ENCODE data around the gene CKS1B. TPM values are rescaled to one million over a fixed set of nuclear protein-coding genes. Genes with fewer than 3 reads are reported as not detected.

Gene CKS1B
- 23.2 and 23.3 TPM in 2 replicates for total RNA-seq

DNA sequence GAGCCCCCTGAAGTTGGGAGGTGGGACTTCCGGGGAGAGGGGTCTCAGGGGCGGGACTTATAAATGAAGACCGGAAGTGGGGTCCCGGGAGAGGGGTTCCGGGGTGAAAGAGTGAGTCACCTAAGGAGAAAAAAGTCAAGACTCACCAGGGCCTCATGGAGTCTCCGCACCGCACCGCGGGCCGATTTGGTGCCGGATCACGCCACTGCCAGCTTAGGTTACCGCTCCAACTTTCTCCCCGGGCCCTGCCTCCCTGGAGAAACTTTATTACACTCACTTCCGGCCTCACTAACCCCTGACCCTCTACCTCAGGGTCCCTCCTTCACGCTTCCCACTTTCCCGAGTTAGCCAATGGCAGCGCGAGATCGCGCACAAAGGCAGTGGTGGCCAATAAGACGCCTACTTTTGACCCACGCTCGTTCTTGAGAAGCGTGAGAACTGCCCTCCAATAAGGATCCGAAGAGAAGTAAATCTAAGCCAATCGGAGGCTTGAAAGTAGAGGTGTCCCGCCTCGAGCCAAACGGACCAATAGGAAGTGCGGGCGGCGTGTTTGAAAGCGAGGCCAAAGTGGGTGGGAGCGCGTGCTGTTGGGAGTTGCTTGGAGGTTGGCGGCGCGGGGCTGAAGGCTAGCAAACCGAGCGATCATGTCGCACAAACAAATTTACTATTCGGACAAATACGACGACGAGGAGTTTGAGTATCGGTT is at the start of gene CKS1B:
CKS1B (plus strand) TSS at position 580 of the 706 bp plus-strand sequence; CDS start at position 645, 65 bp downstream.
- H3K27me3 ChIP-seq (ENCODE audit: insufficient read depth, low read length), result no peaks in the 10 kb centered on the region
- H3K36me3 ChIP-seq (ENCODE audit: insufficient read depth, low read length), result peaks cover 9% of the 10 kb centered on the region
- peaks cover 48% of the 10 kb centered on the region for H3K4me1 ChIP-seq (ENCODE audit: insufficient read depth, low read length)
- peak within 1 kb of the TSS; percentile 79 for H3K4me3 ChIP-seq (ENCODE audit: insufficient read depth, low read length)
- H2AFZ ChIP-seq (ENCODE audit: low read length), result peak within 1 kb of the TSS; percentile 89
- peak; percentile 97 for DNase-seq (ENCODE audit: insufficient read length, low spot score, missing footprints)
- H3K4me2 ChIP-seq (ENCODE audit: insufficient read depth, low read length), result peak within 1 kb of the TSS; percentile 99
- H3K27ac ChIP-seq (ENCODE audit: low read depth, low read length), result peak within 1 kb of the TSS; percentile 97
- TF ChIP-seq, protein P1, sequence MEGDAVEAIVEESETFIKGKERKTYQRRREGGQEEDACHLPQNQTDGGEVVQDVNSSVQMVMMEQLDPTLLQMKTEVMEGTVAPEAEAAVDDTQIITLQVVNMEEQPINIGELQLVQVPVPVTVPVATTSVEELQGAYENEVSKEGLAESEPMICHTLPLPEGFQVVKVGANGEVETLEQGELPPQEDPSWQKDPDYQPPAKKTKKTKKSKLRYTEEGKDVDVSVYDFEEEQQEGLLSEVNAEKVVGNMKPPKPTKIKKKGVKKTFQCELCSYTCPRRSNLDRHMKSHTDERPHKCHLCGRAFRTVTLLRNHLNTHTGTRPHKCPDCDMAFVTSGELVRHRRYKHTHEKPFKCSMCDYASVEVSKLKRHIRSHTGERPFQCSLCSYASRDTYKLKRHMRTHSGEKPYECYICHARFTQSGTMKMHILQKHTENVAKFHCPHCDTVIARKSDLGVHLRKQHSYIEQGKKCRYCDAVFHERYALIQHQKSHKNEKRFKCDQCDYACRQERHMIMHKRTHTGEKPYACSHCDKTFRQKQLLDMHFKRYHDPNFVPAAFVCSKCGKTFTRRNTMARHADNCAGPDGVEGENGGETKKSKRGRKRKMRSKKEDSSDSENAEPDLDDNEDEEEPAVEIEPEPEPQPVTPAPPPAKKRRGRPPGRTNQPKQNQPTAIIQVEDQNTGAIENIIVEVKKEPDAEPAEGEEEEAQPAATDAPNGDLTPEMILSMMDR (IDR thresholded peaks at IDR 0.05; ENCODE audit: extremely low read depth, low read depth, low read length), result no peak
- peaks cover 4% of the 10 kb centered on the region for H4K20me1 ChIP-seq (ENCODE audit: insufficient read depth, low read length)
- no peaks in the 10 kb centered on the region for H3K9me3 ChIP-seq (ENCODE audit: low read depth, low read length)
- H3K79me2 ChIP-seq (ENCODE audit: insufficient read depth, low read length), result peaks cover 47% of the 10 kb centered on the region

DNA sequence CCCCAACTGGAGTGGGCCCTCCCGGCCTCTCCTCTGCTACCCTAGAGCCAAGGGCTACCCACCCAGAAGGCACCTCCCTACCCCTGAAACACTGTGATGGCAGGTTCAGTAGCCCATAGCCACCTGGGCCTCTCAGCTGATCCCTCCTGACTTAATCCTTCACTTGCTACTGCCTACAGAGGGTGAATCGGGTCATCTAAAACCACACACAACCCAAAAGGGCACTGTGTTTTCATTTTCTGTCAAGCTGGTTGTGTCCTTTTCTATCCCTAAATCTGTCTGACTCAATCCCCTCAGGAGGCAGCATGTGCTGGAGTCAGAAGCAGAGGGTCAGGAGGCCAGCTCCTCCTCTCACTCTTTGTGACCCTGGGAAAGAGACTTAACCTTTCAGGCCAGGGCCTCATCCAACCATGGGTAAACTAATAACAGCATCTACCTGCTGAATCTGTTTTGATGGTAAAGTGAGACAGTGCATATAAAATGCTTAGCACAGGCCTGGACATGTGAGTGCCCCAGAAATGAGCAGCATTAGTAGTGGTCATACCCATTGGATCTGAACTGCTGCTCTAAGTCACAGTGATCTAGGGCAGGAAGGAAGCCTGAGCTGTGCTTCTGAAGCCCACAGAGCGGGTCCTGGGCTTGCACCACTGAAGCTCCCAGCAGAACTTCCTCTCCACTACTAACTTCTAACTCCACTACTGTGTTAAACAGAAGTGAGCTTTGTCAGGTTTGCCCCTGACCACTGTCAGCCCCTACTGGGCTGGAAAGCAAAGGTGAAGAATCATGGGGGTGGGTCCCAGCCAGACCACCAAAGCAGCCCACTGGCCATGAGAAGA is 48.9 kb upstream of the CKS1B start:
- Histone ChIP-seq H3K79me2 (ENCODE audit: insufficient read depth, low read length) (no peaks in the 10 kb centered on the region), H3K4me3 (ENCODE audit: insufficient read depth, low read length) (no peak overlapping the region), H3K27me3 (ENCODE audit: insufficient read depth, low read length) (no peaks in the 10 kb centered on the region), H3K36me3 (ENCODE audit: insufficient read depth, low read length) (peaks cover 30% of the 10 kb centered on the region), H3K4me2 (ENCODE audit: insufficient read depth, low read length) (no peak overlapping the region), H3K27ac (ENCODE audit: low read depth, low read length) (no peak overlapping the region), H3K9me3 (ENCODE audit: low read depth, low read length) (no peaks in the 10 kb centered on the region), H3K4me1 (ENCODE audit: insufficient read depth, low read length) (no peaks in the 10 kb centered on the region), H2AFZ (ENCODE audit: low read length) (no peak overlapping the region), H4K20me1 (ENCODE audit: insufficient read depth, low read length) (no peaks in the 10 kb centered on the region)
- DNase-seq (ENCODE audit: insufficient read length, low spot score, missing footprints), result peak; percentile 21
- TF ChIP-seq, protein P1 (IDR thresholded peaks at IDR 0.05; ENCODE audit: extremely low read depth, low read depth, low read length), result no peak

DNA sequence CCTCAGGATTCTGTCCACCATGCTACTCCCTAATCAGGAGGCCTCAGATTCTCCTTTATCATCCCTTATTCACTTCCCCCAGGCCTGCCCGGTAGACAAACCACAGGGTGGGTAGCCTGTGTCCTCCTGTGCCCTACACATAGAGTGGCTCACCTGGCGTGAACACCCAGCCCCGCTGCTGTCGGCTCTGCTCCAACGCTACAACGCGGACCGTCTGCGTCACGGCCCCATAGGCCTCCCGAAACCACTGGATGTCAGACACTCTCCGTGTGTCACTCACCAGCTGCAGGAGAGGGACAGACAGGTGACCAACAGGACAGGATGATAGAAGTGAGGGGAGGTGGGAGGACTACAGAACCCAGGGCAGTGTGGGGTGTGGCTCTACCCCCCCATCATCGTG is 48.3 kb upstream of the CKS1B start:
- no peak overlapping the region for H3K4me2 ChIP-seq (ENCODE audit: insufficient read depth, low read length)

More for the DNA sequence above, 48.3 kb upstream of the CKS1B start:
- Histone ChIP-seq H3K9me3 (ENCODE audit: low read depth, low read length) (no peaks in the 10 kb centered on the region), H3K79me2 (ENCODE audit: insufficient read depth, low read length) (no peaks in the 10 kb centered on the region), H3K36me3 (ENCODE audit: insufficient read depth, low read length) (peaks cover 30% of the 10 kb centered on the region), H2AFZ (ENCODE audit: low read length) (no peak overlapping the region), H3K27me3 (ENCODE audit: insufficient read depth, low read length) (no peaks in the 10 kb centered on the region), H3K4me3 (ENCODE audit: insufficient read depth, low read length) (no peak overlapping the region), H3K4me1 (ENCODE audit: insufficient read depth, low read length) (no peaks in the 10 kb centered on the region), H4K20me1 (ENCODE audit: insufficient read depth, low read length) (no peaks in the 10 kb centered on the region), H3K27ac (ENCODE audit: low read depth, low read length) (no peak overlapping the region)
- peak; percentile 71 for DNase-seq (ENCODE audit: insufficient read length, low spot score, missing footprints)
- TF ChIP-seq, protein P1 (IDR thresholded peaks at IDR 0.05; ENCODE audit: extremely low read depth, low read depth, low read length), result no peak
